Sigmoid colon (tissue), 4 donors: ENCODE data around the gene NCAN.

Source experiments
- CTCF ChIP-seq, 4 experiments: fragments of 450-650 bp in 3 of 4; fragments of 200-600 bp in 1 of 4; IDR thresholded peaks; one replicate each; pipeline ENCODE4 v1.5.1; 2016 to 2019; ENCODE audit warnings: antibody characterized with exemption in 4 of 4, mild to moderate bottlenecking in 3 of 4, moderate library complexity in 2 of 4
- EP300 ChIP-seq, 4 donors: sonication (generic); formaldehyde crosslinking; IDR thresholded peaks; one replicate each; pipeline ENCODE4 v1.6.1; 2017; ENCODE audit warnings: antibody characterized with exemption in 4 of 4

- TF ChIP-seq EP300 (IDR thresholded peaks at IDR 0.05) = no peak
- TF ChIP-seq CTCF (IDR thresholded peaks at IDR 0.05) = no peak
Observed at GRCh38 chr19:19261350-19262189, 49.8 kb downstream of the NCAN start.
